HG02798 (cell line): ENCODE results near the gene CFAP73.
A peak's percentile ranks its signal among the peaks of the same experiment; 100 is the strongest.

Experiments
- ATAC-seq: cut with Tn5 transposase; IDR thresholded peaks from one replicate; pipeline ENCODE4 v1.9.1; 2021; ENCODE audit warnings: mild to moderate bottlenecking; ENCODE audit not compliant: unreplicated experiment, poor library complexity

Gene CFAP73

GRCh38 chr12:113118142-113118541, 31.4 kb upstream of the CFAP73 start:
- ATAC-seq = no peak

- no peak for ATAC-seq
Measured at GRCh38 chr12:113119980-113120669, 29.4 kb upstream of the CFAP73 start.

- ATAC-seq = no peak
Measured at GRCh38 chr12:113120670-113121370, 28.7 kb upstream of the CFAP73 start.

GRCh38 chr12:113127791-113128199, 21.7 kb upstream of the CFAP73 start:
- ATAC-seq = no peak

- no peak for ATAC-seq
Measured at GRCh38 chr12:113128802-113129663, 20.5 kb upstream of the CFAP73 start.

GRCh38 chr12:113129664-113130456, 19.7 kb upstream of the CFAP73 start:
- ATAC-seq = no peak

- ATAC-seq = no peak
Measured at GRCh38 chr12:113130457-113131135, 18.9 kb upstream of the CFAP73 start.

GRCh38 chr12:113131556-113131955, 18.0 kb upstream of the CFAP73 start:
- no peak for ATAC-seq

- no peak for ATAC-seq
Measured at GRCh38 chr12:113133036-113133435, 16.5 kb upstream of the CFAP73 start.

GRCh38 chr12:113133666-113134065, 15.9 kb upstream of the CFAP73 start:
- ATAC-seq = no peak

GRCh38 chr12:113134071-113134470, 15.5 kb upstream of the CFAP73 start:
- ATAC-seq = no peak

GRCh38 chr12:113134521-113134951, 15.0 kb upstream of the CFAP73 start:
- ATAC-seq = no peak

GRCh38 chr12:113135178-113136127, 14.1 kb upstream of the CFAP73 start, which contains the start of gene RASAL1:
Gene RASAL1 (minus strand): TSS chr12:113135761. CDS start chr12:113135462, 299 bp downstream.
- peak; percentile 52 for ATAC-seq

- no peak for ATAC-seq
Measured at GRCh38 chr12:113136128-113136989, 13.2 kb upstream of the CFAP73 start.

- ATAC-seq = no peak
Measured at GRCh38 chr12:113136990-113137511, 12.5 kb upstream of the CFAP73 start.

- ATAC-seq = no peak
Measured at GRCh38 chr12:113137861-113138783, 11.4 kb upstream of the CFAP73 start.
